ENCODE data around the gene TBC1D22A.

TBC1D22A gene

GRCh38 chr22:47176573-47177333, 414.3 kb downstream of the TBC1D22A start:
- TF ChIP-seq CTCF (IDR thresholded peaks at IDR 0.05; ENCODE audit: control extremely low read depth, extremely low read depth, low read depth, missing control alignments), result no peak
- ChIA-PET CTCF (no interaction called here), POLR2A (interaction anchor here (0.6 kb wide), 1 partner anchor 23 kb away, joined by 3 read pairs; no protein-coding TSS in a partner anchor)
- no peak for DNase-seq (ENCODE audit: extremely low spot score)

GRCh38 chr22:47177334-47177815, 414.9 kb downstream of the TBC1D22A start:
- POLR2A ChIA-PET, result no interaction called here
- no peak for TF ChIP-seq CTCF (IDR thresholded peaks at IDR 0.05; ENCODE audit: control extremely low read depth, extremely low read depth, low read depth, missing control alignments)
- no peak for DNase-seq (ENCODE audit: extremely low spot score)
- CTCF ChIA-PET, result no interaction called here

DNA sequence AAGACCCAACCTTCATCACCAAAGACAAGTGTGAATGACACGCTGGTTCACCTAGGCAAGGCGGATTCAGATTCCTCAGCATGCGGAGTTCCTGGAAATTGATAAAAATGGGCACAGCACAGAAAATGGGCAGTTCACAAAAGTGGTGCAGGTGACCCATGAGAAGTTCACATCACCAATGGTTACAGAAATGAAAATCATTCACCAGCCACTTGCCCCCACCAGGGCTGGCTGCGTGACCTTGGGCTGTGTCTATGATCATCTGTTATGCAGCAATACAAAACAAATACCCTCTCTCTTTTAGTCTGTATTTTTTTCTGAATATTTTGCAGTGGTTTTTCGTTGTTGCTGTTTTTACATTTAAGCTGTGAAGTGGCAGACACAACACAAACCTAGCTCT, 415.9 kb downstream of the TBC1D22A start:
- POLR2A ChIA-PET, result no interaction called here
- CTCF ChIA-PET, result no interaction called here
- no peak for TF ChIP-seq CTCF (IDR thresholded peaks at IDR 0.05; ENCODE audit: control extremely low read depth, extremely low read depth, low read depth, missing control alignments)

GRCh38 chr22:47180796-47181195, 418.3 kb downstream of the TBC1D22A start:
- ChIA-PET CTCF (no interaction called here), POLR2A (no interaction called here)
- no peak for DNase-seq (ENCODE audit: extremely low spot score)

More for the DNA sequence above, 415.9 kb downstream of the TBC1D22A start:
- DNase-seq (ENCODE audit: extremely low spot score), result no peak

DNA sequence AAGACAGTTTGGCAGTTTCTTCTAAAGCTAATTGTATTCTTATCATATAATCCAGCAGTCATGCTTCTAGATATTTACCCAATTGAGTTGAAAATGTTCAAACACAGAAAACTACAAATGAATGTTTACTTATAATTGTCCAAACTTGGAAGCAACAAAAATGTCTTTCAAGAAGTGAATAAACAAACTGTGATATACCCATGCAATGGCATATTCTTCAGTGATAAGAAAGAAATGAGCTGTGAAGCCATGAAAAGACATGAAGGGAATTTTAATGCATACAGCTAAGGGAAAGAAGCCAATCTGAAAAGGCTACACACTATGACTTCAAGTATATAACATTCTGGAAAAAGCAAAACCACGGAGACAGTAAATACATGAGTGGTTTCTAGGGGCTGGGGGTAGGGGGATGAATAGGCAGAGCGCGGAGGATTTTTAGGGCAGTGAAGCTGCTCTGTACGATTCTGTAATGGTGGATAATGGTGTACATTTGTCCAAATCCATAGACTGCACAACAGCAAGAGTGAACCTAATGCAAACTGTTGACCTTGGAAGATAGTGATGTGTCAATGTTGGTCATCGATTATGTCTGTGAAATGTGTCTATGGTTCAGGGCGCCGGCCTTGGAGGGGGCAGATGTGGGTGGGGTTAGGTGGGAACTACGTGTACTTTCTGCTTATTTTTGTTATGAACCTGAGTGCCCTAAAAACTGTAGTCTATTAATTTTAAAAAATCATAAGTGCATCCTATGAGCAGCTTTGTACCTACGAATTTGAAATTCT, 424.9 kb downstream of the TBC1D22A start:
- ChIA-PET POLR2A (no interaction called here), CTCF (no interaction called here)
- TF ChIP-seq CTCF (IDR thresholded peaks at IDR 0.05; ENCODE audit: control extremely low read depth, extremely low read depth, low read depth, missing control alignments), result no peak
- DNase-seq (ENCODE audit: extremely low spot score), result no peak

More at GRCh38 chr22:47180796-47181195, 418.3 kb downstream of the TBC1D22A start:
- TF ChIP-seq CTCF (IDR thresholded peaks at IDR 0.05; ENCODE audit: control extremely low read depth, extremely low read depth, low read depth, missing control alignments), result no peak

DNA sequence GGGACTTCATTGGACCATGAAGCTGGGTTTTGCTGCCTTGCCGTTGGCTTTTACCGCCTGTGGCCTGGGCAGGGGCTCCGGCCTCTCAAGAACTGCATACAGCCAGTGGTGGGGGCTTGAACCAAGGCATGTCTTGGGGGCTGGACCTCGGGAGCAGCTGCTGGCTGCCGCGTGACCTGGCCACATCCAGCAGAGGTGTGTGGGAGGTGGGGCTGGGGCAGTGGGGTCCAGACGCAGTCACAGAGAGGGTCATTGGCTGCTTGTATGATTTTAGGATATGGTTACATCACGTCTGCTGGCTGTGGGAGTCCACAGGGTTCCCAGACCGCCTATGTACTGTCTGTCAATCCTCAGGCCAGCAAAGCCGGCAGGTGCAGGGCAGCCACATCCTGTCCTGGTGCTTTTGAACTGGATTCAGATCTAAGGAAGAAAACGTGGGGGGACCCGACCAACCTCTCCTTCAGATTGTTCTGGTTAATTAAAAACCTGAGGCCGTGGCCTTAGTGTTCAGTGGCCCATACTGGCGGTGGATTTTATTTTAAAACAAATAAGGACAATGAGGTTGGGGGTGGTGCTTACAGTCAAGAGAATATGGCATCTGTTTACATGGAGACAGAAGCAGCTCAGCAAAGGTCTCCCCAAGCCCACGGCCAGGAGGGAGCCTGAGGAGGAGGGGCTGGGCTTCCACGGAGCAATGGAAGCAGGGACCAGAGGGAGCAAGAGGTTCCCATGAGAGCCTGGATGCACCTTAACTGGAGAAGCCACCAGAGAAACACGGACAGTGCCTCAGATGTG, 426.0 kb downstream of the TBC1D22A start:
- no peak for TF ChIP-seq CTCF (IDR thresholded peaks at IDR 0.05; ENCODE audit: control extremely low read depth, extremely low read depth, low read depth, missing control alignments)
- DNase-seq (ENCODE audit: extremely low spot score), result no peak
- ChIA-PET CTCF (no interaction called here), POLR2A (no interaction called here)
